HepG2 (cell line): ENCODE data around the gene MARCHF9. TPM values are rescaled to one million over a fixed set of nuclear protein-coding genes. Genes with fewer than 3 reads are reported as not detected.

Experiments used
- ELF1 ChIP-seq: sonication (generic); formaldehyde crosslinking; IDR thresholded peaks from 2 replicates; pipeline ENCODE4 v1.4.0; 2020; ENCODE audit warnings: missing genetic modification reagents
- FOSL2 ChIP-seq: sonication (generic); formaldehyde crosslinking; IDR thresholded peaks from 2 replicates; pipeline ENCODE4 v1.4.0; 2020; ENCODE audit warnings: missing genetic modification reagents
- FOXO1 ChIP-seq: sonication (generic); formaldehyde crosslinking; IDR thresholded peaks from 2 replicates; pipeline ENCODE4 v1.4.0; 2020; ENCODE audit warnings: missing genetic modification reagents
- HNRNPH1 ChIP-seq: fragments of 200-400 bp; formaldehyde crosslinking; optimal IDR thresholded peaks from 2 replicates; pipeline ENCODE3; 2017; ENCODE audit warnings: mild to moderate bottlenecking, low read depth, low read length
- JUND ChIP-seq: sonication (generic); formaldehyde crosslinking; IDR thresholded peaks from 2 replicates; pipeline ENCODE4 v1.8.0; 2022; ENCODE audit warnings: mild to moderate bottlenecking, missing genetic modification reagents
- KDM6A ChIP-seq: IDR thresholded peaks from 2 replicates; pipeline ENCODE4 v1.6.1; 2016; ENCODE audit warnings: low read depth
- PAX8 ChIP-seq: sonication (generic); formaldehyde crosslinking; IDR thresholded peaks from 2 replicates; pipeline ENCODE4 v1.8.0; 2022; ENCODE audit warnings: mild to moderate bottlenecking, missing genetic modification reagents, borderline replicate concordance
- PCBP2 ChIP-seq: fragments of 200-400 bp; formaldehyde crosslinking; optimal IDR thresholded peaks from 2 replicates; pipeline ENCODE3; 2018; ENCODE audit warnings: low read length, low read depth; ENCODE audit not compliant: poor library complexity, severe bottlenecking
- PHF5A ChIP-seq: IDR thresholded peaks from one replicate; pipeline ENCODE4 v1.6.1; 2018; ENCODE audit warnings: low read depth, missing genetic modification reagents; ENCODE audit not compliant: unreplicated experiment
- RFX1 ChIP-seq: fragments of 450-650 bp; IDR thresholded peaks from 2 replicates; pipeline ENCODE4 v1.6.1; 2017
- SALL2 ChIP-seq: sonication (generic); formaldehyde crosslinking; IDR thresholded peaks from 2 replicates; pipeline ENCODE4 v1.8.1; 2023; ENCODE audit warnings: mild to moderate bottlenecking, missing genetic modification reagents, inconsistent platforms
- TCF12 ChIP-seq, 2 experiments: fragments of 450-650 bp in 1 of 2; sonication (generic) in 1 of 2; formaldehyde crosslinking in 1 of 2; IDR thresholded peaks; 2 replicates each; pipeline versions ENCODE4 v1.6.1 to v1.8.0; 2017 to 2022; ENCODE audit warnings: antibody characterized with exemption in 1 of 2, mild to moderate bottlenecking in 1 of 2, missing genetic modification reagents in 1 of 2, moderate library complexity in 1 of 2
- THYN1 ChIP-seq: sonication (generic); formaldehyde crosslinking; IDR thresholded peaks from 2 replicates; pipeline ENCODE4 v1.8.1; 2023; ENCODE audit warnings: low read depth, mild to moderate bottlenecking, moderate library complexity, missing genetic modification reagents, borderline replicate concordance
- XBP1 ChIP-seq: sonication (generic); formaldehyde crosslinking; IDR thresholded peaks from 2 replicates; pipeline ENCODE4 v1.5.0; 2020; ENCODE audit warnings: missing genetic modification reagents
- ZMYM3 ChIP-seq: sonication (generic); formaldehyde crosslinking; IDR thresholded peaks from 2 replicates; pipeline ENCODE4 v1.5.1; 2020; ENCODE audit warnings: mild to moderate bottlenecking, missing genetic modification reagents
- ZNF12 ChIP-seq: sonication (generic); formaldehyde crosslinking; IDR thresholded peaks from 2 replicates; pipeline ENCODE4 v1.5.0; 2020; ENCODE audit warnings: missing genetic modification reagents
- ZNF138 ChIP-seq: sonication (generic); formaldehyde crosslinking; IDR thresholded peaks from 2 replicates; pipeline ENCODE4 v1.5.0; 2020; ENCODE audit warnings: mild to moderate bottlenecking, low read depth, missing genetic modification reagents
- ZNF441 ChIP-seq: sonication (generic); formaldehyde crosslinking; IDR thresholded peaks from 2 replicates; pipeline ENCODE4 v1.7.0; 2021; ENCODE audit warnings: missing genetic modification reagents, borderline replicate concordance
- ZNF547 ChIP-seq: sonication (generic); formaldehyde crosslinking; IDR thresholded peaks from 2 replicates; pipeline ENCODE4 v1.5.1; 2020; ENCODE audit warnings: mild to moderate bottlenecking, missing genetic modification reagents
- ZNF615 ChIP-seq: sonication (generic); formaldehyde crosslinking; IDR thresholded peaks from 2 replicates; pipeline ENCODE4 v1.5.0; 2020; ENCODE audit warnings: mild to moderate bottlenecking, missing genetic modification reagents, borderline replicate concordance
- ZNF883 ChIP-seq: sonication (generic); formaldehyde crosslinking; IDR thresholded peaks from 2 replicates; pipeline ENCODE4 v1.5.1; 2020; ENCODE audit warnings: mild to moderate bottlenecking, missing genetic modification reagents; ENCODE audit errors: not compliant biosample characterization
- ZZZ3 ChIP-seq: sonication (generic); formaldehyde crosslinking; IDR thresholded peaks from 2 replicates; pipeline ENCODE4 v1.4.0; 2020; ENCODE audit warnings: missing genetic modification reagents, mild to moderate bottlenecking, borderline replicate concordance
- polyA plus RNA-seq, 8 experiments: library from polyadenylated mRNA; depleted of rRNA in 3 of 8; stranded (reverse) in 7 of 8; unstranded in 1 of 8; fragments of >200 nt; fragmentation: Illumina TruSeq in 4 of 8; extraction: Trizol in 4 of 8; gene quantifications; 2 replicates each; pipeline versions ENCODE4 v1.2.1 to v1.2.3, GENCODE V29; 2011 to 2016; ENCODE audit warnings: low read depth in 4 of 8, missing spikeins in 1 of 8, mixed read lengths in 1 of 8; ENCODE audit not compliant: insufficient read depth in 1 of 8
- total RNA-seq, 5 experiments: library from RNA; depleted of rRNA; stranded (reverse); fragments of >200 nt; fragmentation: Illumina TruSeq; extraction: Trizol; gene quantifications; 2 replicates each; pipeline ENCODE4 v1.2.3, GENCODE V29; 2016; ENCODE audit warnings: low read depth in 1 of 5
- TF ChIP-seq, protein P1 (sequence below): sonication (generic); formaldehyde crosslinking; conservative IDR thresholded peaks from 2 replicates; pipeline ENCODE4 v1.8.1; 2023; ENCODE audit warnings: missing genetic modification reagents
- TF ChIP-seq, protein P2 (sequence below): sonication (generic); formaldehyde crosslinking; IDR thresholded peaks from 2 replicates; pipeline ENCODE4 v1.8.0; 2022; ENCODE audit warnings: missing genetic modification reagents, mild to moderate bottlenecking, inconsistent platforms, borderline replicate concordance
- TF ChIP-seq, protein P3 (sequence below): sonication (generic); formaldehyde crosslinking; IDR thresholded peaks from 2 replicates; pipeline ENCODE4 v1.4.0; 2020; ENCODE audit warnings: missing genetic modification reagents, borderline replicate concordance
- TF ChIP-seq, protein P4 (sequence below): sonication (generic); formaldehyde crosslinking; IDR thresholded peaks from 2 replicates; pipeline ENCODE4 v1.8.0; 2022; ENCODE audit warnings: missing genetic modification reagents, low read depth, mild to moderate bottlenecking, borderline replicate concordance

The MARCHF9 gene
- total and polyA plus RNA-seq, 2 of the 13 experiments (the other 11 are each of a cell fraction or from before 2014, with no cell fraction given) = 5.7 to 9.6 TPM

DNA sequence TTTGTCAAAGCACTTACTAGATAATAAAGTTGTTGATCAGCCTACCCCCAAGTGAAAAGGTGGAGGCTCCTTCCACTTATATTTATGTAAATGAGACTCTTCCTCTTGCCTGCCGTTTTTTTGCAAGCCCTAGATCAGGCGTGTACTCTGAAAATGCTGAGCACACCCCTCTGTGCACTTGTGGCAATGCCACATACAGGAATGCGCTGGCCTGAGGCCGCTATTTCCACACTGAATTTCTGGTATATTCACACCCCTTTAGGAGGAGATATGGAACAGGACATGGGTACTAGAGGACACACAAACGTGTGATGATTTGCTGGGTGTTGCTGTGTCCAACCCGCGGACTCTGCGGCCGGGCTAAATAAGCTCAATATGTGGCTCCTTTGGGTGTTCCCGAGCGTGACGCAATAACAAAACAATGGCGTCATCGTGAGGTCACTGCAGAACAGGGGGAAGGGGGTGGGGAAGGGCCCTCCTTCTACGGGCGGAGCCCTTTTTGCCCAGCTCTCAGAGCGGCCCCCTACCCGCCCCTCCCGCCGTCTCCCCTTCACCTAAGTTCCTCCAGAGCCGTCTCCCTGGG, 10.6 kb upstream of the MARCHF9 start (continued):
- TF ChIP-seq ELF1 (CRISPR knock-in tag) (no peak), HNRNPH1 (no peak), ZMYM3 (CRISPR knock-in tag) (0 out of 2 replicates have a peak, but pooled peaks have one; percentile 2), KDM6A (no peak), XBP1 (CRISPR knock-in tag) (no peak), ZNF615 (CRISPR knock-in tag) (no peak), ZNF547 (CRISPR knock-in tag) (no peak), TCF12 (IDR thresholded peaks at IDR 0.05) (no peak), TCF12 (CRISPR knock-in tag; IDR thresholded peaks at IDR 0.05) (no peak), ZZZ3 (CRISPR knock-in tag) (0 out of 2 replicates have a peak, but pooled peaks have one; percentile 3), FOSL2 (CRISPR knock-in tag) (peak; percentile 16; the same call in 1 of the 2 replicates), PCBP2 (no peak), SALL2 (CRISPR knock-in tag) (no peak), PAX8 (CRISPR knock-in tag) (no peak), PHF5A (CRISPR knock-in tag) (peak; percentile 41), THYN1 (CRISPR knock-in tag) (no peak), ZNF138 (CRISPR knock-in tag) (no peak), RFX1 (no peak), FOXO1 (CRISPR knock-in tag) (no peak), ZNF883 (CRISPR knock-in tag) (no peak), ZNF12 (CRISPR knock-in tag) (no peak), JUND (no peak), ZNF441 (CRISPR knock-in tag) (no peak)
- TF ChIP-seq, protein P1, sequence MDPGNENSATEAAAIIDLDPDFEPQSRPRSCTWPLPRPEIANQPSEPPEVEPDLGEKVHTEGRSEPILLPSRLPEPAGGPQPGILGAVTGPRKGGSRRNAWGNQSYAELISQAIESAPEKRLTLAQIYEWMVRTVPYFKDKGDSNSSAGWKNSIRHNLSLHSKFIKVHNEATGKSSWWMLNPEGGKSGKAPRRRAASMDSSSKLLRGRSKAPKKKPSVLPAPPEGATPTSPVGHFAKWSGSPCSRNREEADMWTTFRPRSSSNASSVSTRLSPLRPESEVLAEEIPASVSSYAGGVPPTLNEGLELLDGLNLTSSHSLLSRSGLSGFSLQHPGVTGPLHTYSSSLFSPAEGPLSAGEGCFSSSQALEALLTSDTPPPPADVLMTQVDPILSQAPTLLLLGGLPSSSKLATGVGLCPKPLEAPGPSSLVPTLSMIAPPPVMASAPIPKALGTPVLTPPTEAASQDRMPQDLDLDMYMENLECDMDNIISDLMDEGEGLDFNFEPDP (CRISPR knock-in tag) = no peak
- TF ChIP-seq, protein P2, sequence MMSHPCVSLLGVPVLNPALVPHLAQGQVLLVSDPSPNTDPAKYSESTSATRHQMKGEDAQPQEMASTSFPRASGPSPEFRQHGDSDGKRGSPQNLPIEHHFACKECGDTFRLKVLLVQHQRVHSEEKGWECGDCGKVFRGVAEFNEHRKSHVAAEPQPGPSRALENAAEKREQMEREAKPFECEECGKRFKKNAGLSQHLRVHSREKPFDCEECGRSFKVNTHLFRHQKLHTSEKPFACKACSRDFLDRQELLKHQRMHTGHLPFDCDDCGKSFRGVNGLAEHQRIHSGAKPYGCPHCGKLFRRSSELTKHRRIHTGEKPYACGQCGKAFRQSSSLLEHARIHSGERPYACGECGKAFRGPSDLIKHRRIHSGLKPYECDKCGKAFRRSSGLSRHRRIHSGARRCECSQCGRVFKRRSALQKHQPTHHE = no peak
- TF ChIP-seq, protein P3, sequence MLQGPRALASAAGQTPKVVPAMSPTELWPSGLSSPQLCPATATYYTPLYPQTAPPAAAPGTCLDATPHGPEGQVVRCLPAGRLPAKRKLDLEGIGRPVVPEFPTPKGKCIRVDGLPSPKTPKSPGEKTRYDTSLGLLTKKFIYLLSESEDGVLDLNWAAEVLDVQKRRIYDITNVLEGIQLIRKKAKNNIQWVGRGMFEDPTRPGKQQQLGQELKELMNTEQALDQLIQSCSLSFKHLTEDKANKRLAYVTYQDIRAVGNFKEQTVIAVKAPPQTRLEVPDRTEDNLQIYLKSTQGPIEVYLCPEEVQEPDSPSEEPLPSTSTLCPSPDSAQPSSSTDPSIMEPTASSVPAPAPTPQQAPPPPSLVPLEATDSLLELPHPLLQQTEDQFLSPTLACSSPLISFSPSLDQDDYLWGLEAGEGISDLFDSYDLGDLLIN (CRISPR knock-in tag) = no peak
- TF ChIP-seq, protein P4, sequence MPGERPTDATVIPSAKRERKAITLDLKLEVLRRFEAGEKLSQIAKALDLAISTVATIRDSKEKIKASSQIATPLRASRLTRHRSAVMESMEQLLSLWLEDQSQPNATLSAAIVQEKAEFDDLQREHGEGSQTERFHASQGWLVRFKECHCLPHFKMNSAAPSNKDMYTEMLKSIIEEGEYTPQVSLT = no peak
